ENCODE data around the gene CLASRP. TPM values are rescaled to one million over a fixed set of nuclear protein-coding genes. Genes with fewer than 3 reads are reported as not detected.

The CLASRP gene
- total RNA-seq: 100 to 1,000 TPM in 1 of 2 experiments, 10 to 100 TPM in 1; 94.6 to 107 TPM

GRCh38 chr19:45038931-45039893 is at the start of gene CLASRP:
Gene CLASRP, plus strand, starts transcription at chr19:45039045. Its CDS starts 1,168 bp downstream, at chr19:45040213.

GRCh38 chr19:45001087-45001739 is 37.6 kb upstream of the CLASRP start, which contains the start of gene RELB:
Gene RELB, plus strand, starts transcription at chr19:45001464. Its CDS starts 116 bp downstream, at chr19:45001580.

GRCh38 chr19:45076029-45076850 is 37.4 kb downstream of the CLASRP start, which contains the start of gene ZNF296:
Gene ZNF296, minus strand, starts transcription at chr19:45076478. Its CDS starts 105 bp downstream, at chr19:45076373.

GRCh38 chr19:45079063-45079910 is 40.4 kb downstream of the CLASRP start, which contains the start of gene GEMIN7:
Gene GEMIN7, plus strand, starts transcription at chr19:45079260. Its CDS starts 10,855 bp downstream, at chr19:45090115.

GRCh38 chr19:45092747-45093678 is 54.2 kb downstream of the CLASRP start, which contains the start of gene PPP1R37:
Gene PPP1R37, plus strand, starts transcription at chr19:45093179. Its CDS starts 147 bp downstream, at chr19:45093326.

Other genes with a start within 250 kb of the CLASRP start
- not detected for gene BCAM, start 229.9 kb upstream of the CLASRP start, total RNA-seq
- under 1 TPM in 1 of 2 experiments, not detected in 1; 0.34 TPM for gene NECTIN2, start 192.7 kb upstream of the CLASRP start, total RNA-seq
- gene TOMM40, start 147.8 kb upstream of the CLASRP start, total RNA-seq: 10 to 100 TPM; 49.2 to 51.5 TPM
- under 1 TPM; 0.31 to 0.91 TPM for gene APOE, start 133.2 kb upstream of the CLASRP start, total RNA-seq
- gene APOC1, start 124.4 kb upstream of the CLASRP start, total RNA-seq: under 1 TPM; 0.58 to 0.81 TPM
- gene APOC4, start 96.8 kb upstream of the CLASRP start, total RNA-seq: not detected
- gene APOC2, start 93.0 kb upstream of the CLASRP start, total RNA-seq: not detected
- 10 to 100 TPM; 64.0 to 65.0 TPM for gene CLPTM1, start 83.7 kb upstream of the CLASRP start, total RNA-seq
- gene RELB, start 37.6 kb upstream of the CLASRP start, total RNA-seq: 10 to 100 TPM; 28.5 to 28.9 TPM
- gene ZNF296, start 37.4 kb downstream of the CLASRP start, total RNA-seq: 1 to 10 TPM; 3.1 to 3.8 TPM
- 10 to 100 TPM; 23.5 to 23.8 TPM for gene GEMIN7, start 40.2 kb downstream of the CLASRP start, total RNA-seq
- 10 to 100 TPM; 21.2 to 21.6 TPM for gene PPP1R37, start 54.1 kb downstream of the CLASRP start, total RNA-seq
- gene NKPD1, start 121.9 kb downstream of the CLASRP start, total RNA-seq: under 1 TPM; 0.24 to 0.35 TPM
- gene TRAPPC6A, start 139.2 kb downstream of the CLASRP start, total RNA-seq: 100 to 1,000 TPM in 1 of 2 experiments, 10 to 100 TPM in 1; 97.9 to 102 TPM
- gene BLOC1S3, start 139.7 kb downstream of the CLASRP start, total RNA-seq: 10 to 100 TPM; 16.7 to 18.7 TPM
- gene EXOC3L2, start 206.4 kb downstream of the CLASRP start, total RNA-seq: not detected
- 10 to 100 TPM; 22.1 to 25.2 TPM for gene MARK4, start 212.2 kb downstream of the CLASRP start, total RNA-seq

Measured in activated naive CD4-positive, alpha-beta T cell treated with anti-CD3 and anti-CD28 coated beads, Interleukin-2, amount 10 ng/mL, durations not matched to agents 5 hours and 36 hours (primary cell).